Neural progenitor cell (in vitro differentiated cells): ENCODE results near the gene WDR45B.

Experiments used
- EZH2 ChIP-seq: fragments of 200-600 bp; sonication (generic); IDR thresholded peaks from 2 replicates; pipeline ENCODE4 v1.6.1; 2017; ENCODE audit warnings: antibody characterized with exemption, mild to moderate bottlenecking, moderate library complexity
- EZH2phosphoT487 ChIP-seq: fragments of 200-600 bp; sonication (generic); IDR thresholded peaks from 2 replicates; pipeline ENCODE4 v1.6.1; 2017; ENCODE audit warnings: antibody characterized with exemption
- TF ChIP-seq, protein P1 (sequence below): fragments of 200-600 bp; sonication (generic); IDR thresholded peaks from 2 replicates; pipeline ENCODE4 v1.5.1; 2017; ENCODE audit warnings: antibody characterized with exemption, mild to moderate bottlenecking

DNA sequence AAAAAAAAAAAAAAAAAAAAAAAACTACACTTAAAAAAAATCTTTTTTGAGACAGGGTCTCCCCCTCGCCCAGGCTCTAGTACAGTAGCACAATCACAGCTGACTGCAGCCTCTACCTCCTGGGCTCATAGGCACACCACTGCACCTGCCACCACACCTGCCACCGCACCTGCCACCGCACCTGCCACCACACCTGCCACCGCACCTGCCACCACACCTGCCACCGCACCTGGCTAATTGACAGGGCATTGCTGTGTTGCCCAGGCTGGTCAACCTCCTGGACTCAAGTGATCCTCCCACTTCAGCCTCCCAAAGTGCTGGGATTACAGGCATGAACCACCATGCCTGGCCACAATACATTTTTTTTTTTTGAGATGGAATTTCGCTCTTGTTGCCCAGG, 17.6 kb upstream of the WDR45B start:
- TF ChIP-seq, protein P1, sequence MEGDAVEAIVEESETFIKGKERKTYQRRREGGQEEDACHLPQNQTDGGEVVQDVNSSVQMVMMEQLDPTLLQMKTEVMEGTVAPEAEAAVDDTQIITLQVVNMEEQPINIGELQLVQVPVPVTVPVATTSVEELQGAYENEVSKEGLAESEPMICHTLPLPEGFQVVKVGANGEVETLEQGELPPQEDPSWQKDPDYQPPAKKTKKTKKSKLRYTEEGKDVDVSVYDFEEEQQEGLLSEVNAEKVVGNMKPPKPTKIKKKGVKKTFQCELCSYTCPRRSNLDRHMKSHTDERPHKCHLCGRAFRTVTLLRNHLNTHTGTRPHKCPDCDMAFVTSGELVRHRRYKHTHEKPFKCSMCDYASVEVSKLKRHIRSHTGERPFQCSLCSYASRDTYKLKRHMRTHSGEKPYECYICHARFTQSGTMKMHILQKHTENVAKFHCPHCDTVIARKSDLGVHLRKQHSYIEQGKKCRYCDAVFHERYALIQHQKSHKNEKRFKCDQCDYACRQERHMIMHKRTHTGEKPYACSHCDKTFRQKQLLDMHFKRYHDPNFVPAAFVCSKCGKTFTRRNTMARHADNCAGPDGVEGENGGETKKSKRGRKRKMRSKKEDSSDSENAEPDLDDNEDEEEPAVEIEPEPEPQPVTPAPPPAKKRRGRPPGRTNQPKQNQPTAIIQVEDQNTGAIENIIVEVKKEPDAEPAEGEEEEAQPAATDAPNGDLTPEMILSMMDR = no peak
- TF ChIP-seq EZH2phosphoT487 (no peak), EZH2 (no peak)
